DMS79 (cell line): Measurements from ENCODE around the gene LHX1.
A peak's percentile ranks its signal among the peaks of the same experiment; 100 is the strongest.

Source experiments
- DNase-seq: peaks from one replicate; lab custom pipeline; 2025; lab: John Stamatoyannopoulos, UW

LHX1 gene

GRCh38 chr17:36972186-36972700 lies 35.0 kb downstream of the LHX1 start:
- no peak for DNase-seq

- no peak for DNase-seq
Measured at GRCh38 chr17:36972905-36973304, 35.6 kb downstream of the LHX1 start.

GRCh38 chr17:36975922-36976515 lies 38.7 kb downstream of the LHX1 start:
- no peak for DNase-seq

- DNase-seq, result no peak
Measured at GRCh38 chr17:36977066-36977465, 39.8 kb downstream of the LHX1 start.

GRCh38 chr17:36977568-36977967 lies 40.3 kb downstream of the LHX1 start:
- DNase-seq, result no peak

GRCh38 chr17:36978810-36979564 lies 41.7 kb downstream of the LHX1 start:
- no peak for DNase-seq

GRCh38 chr17:36979565-36979941 lies 42.3 kb downstream of the LHX1 start:
- no peak for DNase-seq

- DNase-seq, result peak; percentile 21
Measured at GRCh38 chr17:36980280-36980761, 43.0 kb downstream of the LHX1 start.

GRCh38 chr17:36983618-36984017 lies 46.3 kb downstream of the LHX1 start:
- no peak for DNase-seq

GRCh38 chr17:36989173-36989572 lies 51.9 kb downstream of the LHX1 start:
- DNase-seq, result no peak

- DNase-seq, result peak; percentile 8
Measured at GRCh38 chr17:36992701-36993100, 55.4 kb downstream of the LHX1 start.

- DNase-seq, result peak; percentile 62
Measured at GRCh38 chr17:36993227-36993626, 56.0 kb downstream of the LHX1 start.
